Calu3 (cell line): Measurements from ENCODE around the gene SMOC2. TPM values are rescaled to one million over a fixed set of nuclear protein-coding genes. Genes with fewer than 3 reads are reported as not detected.

Experiments
- BruUV-seq: library from RNA; stranded (reverse); fragments of 400-500 nt; replicated peaks from 2 replicates; lab custom pipeline; 2021; lab: Mats Ljungman, UMichigan
- CTCF ChIA-PET: fragments of 300-600 bp; sonication (Branson Sonifier 250); formaldehyde crosslinking; loops from one replicate; lab custom pipeline; 2022; ENCODE audit warnings: antibody characterized with exemption; lab: Charles Lee
- DNase-seq: peaks from one replicate; pipeline ENCODE4 v3.0.0; 2022
- H3K27ac Mint-ChIP-seq: one replicate; pipeline ENCODE4 v1.8.0; 2022; ENCODE audit warnings: mixed read lengths; ENCODE audit not compliant: unreplicated experiment
- H3K27me3 Mint-ChIP-seq: one replicate; pipeline ENCODE4 v1.8.0; 2022; ENCODE audit warnings: mixed read lengths; ENCODE audit not compliant: unreplicated experiment
- H3K36me3 Mint-ChIP-seq: one replicate; pipeline ENCODE4 v1.8.0; 2022; ENCODE audit warnings: mild to moderate bottlenecking, moderate library complexity, mixed read lengths; ENCODE audit not compliant: insufficient read depth, unreplicated experiment
- H3K4me1 Mint-ChIP-seq: one replicate; pipeline ENCODE4 v1.8.0; 2022; ENCODE audit warnings: mild to moderate bottlenecking, low read depth, mixed read lengths; ENCODE audit not compliant: unreplicated experiment
- H3K4me3 Mint-ChIP-seq: one replicate; pipeline ENCODE4 v1.8.0; 2022; ENCODE audit warnings: mild to moderate bottlenecking, low read depth, moderate library complexity, mixed read lengths; ENCODE audit not compliant: unreplicated experiment
- H3K9me3 Mint-ChIP-seq: one replicate; pipeline ENCODE4 v1.8.0; 2022; ENCODE audit warnings: low read depth, mixed read lengths; ENCODE audit not compliant: unreplicated experiment
- CTCF ChIP-seq: fragments of 200-600 bp; IDR thresholded peaks from one replicate; pipeline ENCODE4 v1.8.0; 2022; ENCODE audit warnings: antibody characterized with exemption; ENCODE audit not compliant: unreplicated experiment
- intact Hi-C: fragments of 100-400 bp; cut with micrococcal nuclease; formaldehyde crosslinking; loops from one replicate; pipeline ENCODE4 v1.10.0; 2022; ENCODE audit not compliant: unreplicated experiment
- total RNA-seq: library from RNA; stranded (reverse); gene quantifications from 2 replicates; pipeline ENCODE4 v1.2.3, GENCODE V29; 2022

SMOC2 gene
- total RNA-seq, 1 experiment from 2014 or later = 1.1 TPM

DNA sequence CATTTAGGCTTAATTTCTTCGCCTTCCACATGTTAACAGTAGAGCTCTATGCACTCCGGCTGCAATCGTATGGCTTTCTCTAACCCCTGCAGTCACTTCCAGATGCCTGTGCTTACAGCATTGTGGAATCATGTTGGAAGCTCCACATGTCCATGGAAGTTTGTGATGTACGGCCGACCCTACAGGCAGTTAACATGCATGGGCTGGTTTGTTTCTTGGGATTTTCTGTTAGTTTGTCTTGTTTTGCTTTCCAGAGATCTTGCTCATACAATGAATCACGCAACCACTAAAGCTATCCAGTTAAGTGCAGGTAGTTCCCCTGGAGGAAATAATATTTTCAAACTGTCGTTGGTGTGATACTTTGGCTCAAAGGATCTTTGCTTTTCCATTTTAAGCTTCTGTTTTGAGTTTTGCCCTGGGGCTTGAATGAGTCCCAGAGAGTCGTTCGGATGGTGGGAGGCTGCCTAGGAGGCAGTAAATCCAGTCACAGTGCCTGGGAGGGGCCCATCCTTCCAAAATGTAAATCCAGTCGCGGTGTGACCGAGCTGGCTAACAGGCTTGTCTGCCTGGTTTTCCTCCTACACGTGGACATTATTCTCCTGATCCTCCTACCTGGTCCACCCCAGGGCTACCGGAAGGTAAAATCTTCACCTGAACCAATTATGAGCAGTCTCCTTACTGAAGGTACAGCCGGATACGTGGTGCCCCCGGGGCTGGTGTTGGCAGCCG lies 225.9 kb downstream of the SMOC2 start:
- Mint-ChIP-seq H3K36me3 (peaks cover 5% of the 10 kb centered on the region), H3K4me1 (peaks cover 46% of the 10 kb centered on the region), H3K27me3 (no peaks in the 10 kb centered on the region), H3K27ac (peak overlapping the region; percentile 83), H3K4me3 (no peak overlapping the region), H3K9me3 (peaks cover 3% of the 10 kb centered on the region)
- DNase-seq = no peak
- TF ChIP-seq CTCF = no peak
- CTCF ChIA-PET = interaction anchor here (0.7 to 2.0 kb wide), 3 partner anchors 10 to 46 kb away, joined by 3 to 8 read pairs (median 3); no protein-coding TSS in a partner anchor
- intact Hi-C loops = no loop called here
- no TSS peak for BruUV-seq

DNA sequence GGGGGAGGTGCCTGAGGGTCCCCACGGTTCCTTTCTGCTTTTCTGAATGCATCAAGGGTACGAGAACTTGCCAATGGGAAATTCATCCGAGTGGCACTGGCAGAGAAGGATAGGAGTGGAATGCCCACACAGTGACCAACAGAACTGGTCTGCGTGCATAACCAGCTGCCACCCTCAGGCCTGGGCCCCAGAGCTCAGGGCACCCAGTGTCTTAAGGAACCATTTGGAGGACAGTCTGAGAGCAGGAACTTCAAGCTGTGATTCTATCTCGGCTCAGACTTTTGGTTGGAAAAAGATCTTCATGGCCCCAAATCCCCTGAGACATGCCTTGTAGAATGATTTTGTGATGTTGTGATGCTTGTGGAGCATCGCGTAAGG lies 226.4 kb downstream of the SMOC2 start:
- DNase-seq = no peak
- peak overlapping the region; percentile 83 for H3K27ac Mint-ChIP-seq
- peaks cover 5% of the 10 kb centered on the region for H3K36me3 Mint-ChIP-seq
- BruUV-seq = no TSS peak
- no peak overlapping the region for H3K4me3 Mint-ChIP-seq
- intact Hi-C loops = no loop called here
- peaks cover 42% of the 10 kb centered on the region for H3K4me1 Mint-ChIP-seq
- peaks cover 3% of the 10 kb centered on the region for H3K9me3 Mint-ChIP-seq
- TF ChIP-seq CTCF = no peak
- H3K27me3 Mint-ChIP-seq = no peaks in the 10 kb centered on the region
- CTCF ChIA-PET = interaction anchor here (0.7 to 2.0 kb wide), 2 partner anchors 9 to 39 kb away, joined by 3 to 8 read pairs; no protein-coding TSS in a partner anchor

- no peak overlapping the region for H3K4me3 Mint-ChIP-seq
- peak overlapping the region; percentile 44 for H3K27ac Mint-ChIP-seq
- intact Hi-C loops = no loop called here
- CTCF ChIA-PET = no interaction called here
- no TSS peak for BruUV-seq
- H3K9me3 Mint-ChIP-seq = no peaks in the 10 kb centered on the region
- no peaks in the 10 kb centered on the region for H3K27me3 Mint-ChIP-seq
- no peak for DNase-seq
- peaks cover 62% of the 10 kb centered on the region for H3K4me1 Mint-ChIP-seq
- H3K36me3 Mint-ChIP-seq = peaks cover 12% of the 10 kb centered on the region
- no peak for TF ChIP-seq CTCF
Observed at GRCh38 chr6:168670401-168670985, 229.5 kb downstream of the SMOC2 start.

DNA sequence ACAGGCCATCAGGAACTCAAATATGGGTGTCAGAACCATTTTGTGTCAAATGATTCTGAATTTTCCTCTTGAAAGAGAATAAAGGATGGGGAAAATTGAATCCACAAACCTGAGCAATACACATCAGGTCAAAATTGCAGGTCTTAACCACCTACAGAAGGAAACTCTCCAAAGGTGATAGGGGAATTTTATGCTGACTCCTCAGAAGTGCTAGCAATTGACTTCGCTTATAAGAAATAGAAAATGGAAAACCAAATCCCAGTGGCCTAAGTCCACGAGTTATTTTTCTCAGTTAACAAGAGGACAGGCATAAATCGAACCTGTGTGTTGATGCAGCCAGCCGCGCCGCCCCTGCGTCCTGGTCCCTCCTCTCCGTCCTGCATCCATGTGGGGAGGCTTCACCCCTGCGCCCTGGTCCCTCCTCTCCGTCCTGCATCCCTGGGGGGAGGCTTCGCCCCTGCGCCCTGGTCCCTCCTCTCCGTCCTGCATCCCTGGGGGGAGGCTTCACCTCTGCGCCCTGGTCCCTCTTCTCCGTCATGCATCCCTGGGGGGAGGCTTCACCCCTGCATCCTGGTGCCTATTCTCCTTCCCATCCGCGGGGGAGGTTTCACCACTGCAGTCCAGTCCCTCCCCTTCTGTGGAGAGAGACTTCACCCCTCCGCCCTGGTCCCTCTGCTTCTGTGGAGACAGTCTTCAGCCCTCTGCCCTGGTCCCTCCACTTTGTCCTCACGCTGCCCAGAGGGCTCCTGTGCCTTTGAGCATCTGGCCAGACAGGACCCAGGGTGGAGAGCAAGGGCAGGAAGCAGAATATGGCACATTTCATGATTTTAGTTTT lies 230.3 kb downstream of the SMOC2 start:
- intact Hi-C loops = no loop called here
- CTCF ChIA-PET = no interaction called here
- H3K4me1 Mint-ChIP-seq = peaks cover 66% of the 10 kb centered on the region
- H3K9me3 Mint-ChIP-seq = no peaks in the 10 kb centered on the region
- no peak for TF ChIP-seq CTCF
- no peaks in the 10 kb centered on the region for H3K27me3 Mint-ChIP-seq
- H3K27ac Mint-ChIP-seq = peak overlapping the region; percentile 16
- no peak overlapping the region for H3K4me3 Mint-ChIP-seq
- no TSS peak for BruUV-seq
- H3K36me3 Mint-ChIP-seq = peaks cover 19% of the 10 kb centered on the region
- no peak for DNase-seq
